H9 (cell line): ENCODE data around the gene DPP7. TPM values are rescaled to one million over a fixed set of nuclear protein-coding genes. Genes with fewer than 3 reads are reported as not detected.

Experiments used
- DNase-seq: peaks from one replicate; pipeline ENCODE4 v3.0.0-alpha.2; 2017
- H2AFZ ChIP-seq: one replicate; pipeline ENCODE4 v1.6.1; 2013; ENCODE audit warnings: mild to moderate bottlenecking, low read length, control low read depth, moderate library complexity
- H2AK5ac ChIP-seq: 2 replicates; pipeline ENCODE4 v1.6.1; 2013; ENCODE audit warnings: low read length, control low read depth, mixed read lengths; ENCODE audit not compliant: insufficient read length
- H2BK120ac ChIP-seq: one replicate; pipeline ENCODE4 v1.6.1; 2013; ENCODE audit warnings: low read depth, mild to moderate bottlenecking, low read length, control low read depth, inconsistent platforms; ENCODE audit not compliant: poor library complexity, severe bottlenecking
- H2BK12ac ChIP-seq: 2 replicates; pipeline ENCODE4 v1.6.1; 2013; ENCODE audit warnings: low read length, control low read depth, mixed read lengths, low read depth; ENCODE audit not compliant: insufficient read length
- H2BK15ac ChIP-seq: 2 replicates; pipeline ENCODE4 v1.6.1; 2013; ENCODE audit warnings: low read depth, low read length, control low read depth
- H2BK20ac ChIP-seq: one replicate; pipeline ENCODE4 v1.6.1; 2013; ENCODE audit warnings: low read depth, mild to moderate bottlenecking, low read length, control low read depth, inconsistent platforms; ENCODE audit not compliant: poor library complexity, severe bottlenecking
- H2BK5ac ChIP-seq: 2 replicates; pipeline ENCODE4 v1.6.1; 2013; ENCODE audit warnings: low read length, control low read depth, mixed read lengths; ENCODE audit not compliant: insufficient read length
- H3K14ac ChIP-seq: 2 replicates; pipeline ENCODE4 v1.6.1; 2013; ENCODE audit warnings: low read length, control low read depth; ENCODE audit not compliant: insufficient read depth
- H3K18ac ChIP-seq: 2 replicates; pipeline ENCODE4 v1.6.1; 2013; ENCODE audit warnings: low read depth, mild to moderate bottlenecking, mixed read lengths, low read length, control low read depth; ENCODE audit not compliant: insufficient read length
- H3K23ac ChIP-seq: 2 replicates; pipeline ENCODE4 v1.6.1; 2013; ENCODE audit warnings: low read length, control low read depth, mixed read lengths, low read depth; ENCODE audit not compliant: insufficient read length
- H3K23me2 ChIP-seq: 2 replicates; pipeline ENCODE4 v1.6.1; 2013; ENCODE audit warnings: low read depth, mild to moderate bottlenecking, mixed read lengths, low read length, control low read depth; ENCODE audit not compliant: insufficient read length, poor library complexity, severe bottlenecking
- H3K27ac ChIP-seq: 2 replicates; pipeline ENCODE4 v1.5.1; 2013; ENCODE audit warnings: low read length, control low read depth, mixed read lengths, low read depth; ENCODE audit not compliant: insufficient read length
- H3K27me3 ChIP-seq: 2 replicates; pipeline ENCODE4 v1.6.1; 2013; ENCODE audit warnings: low read length, control low read depth, inconsistent platforms; ENCODE audit not compliant: insufficient read depth
- H3K4ac ChIP-seq: 2 replicates; pipeline ENCODE4 v1.6.1; 2013; ENCODE audit warnings: low read depth, mild to moderate bottlenecking, control low read depth, inconsistent platforms, low read length, moderate library complexity
- H3K4me1 ChIP-seq: 2 replicates; pipeline ENCODE4 v1.6.1; 2013; ENCODE audit warnings: low read length, control low read depth, inconsistent platforms; ENCODE audit not compliant: insufficient read depth
- H3K4me2 ChIP-seq: 2 replicates; pipeline ENCODE4 v1.6.1; 2013; ENCODE audit warnings: low read length, control low read depth, mixed read lengths; ENCODE audit not compliant: insufficient read length, insufficient read depth
- H3K56ac ChIP-seq: 2 replicates; pipeline ENCODE4 v1.6.1; 2013; ENCODE audit warnings: low read depth, mild to moderate bottlenecking, mixed read lengths, low read length, control low read depth; ENCODE audit not compliant: insufficient read length
- H3K79me1 ChIP-seq: 2 replicates; pipeline ENCODE4 v1.6.1; 2013; ENCODE audit warnings: low read depth, mild to moderate bottlenecking, moderate library complexity, low read length, control low read depth, inconsistent platforms; ENCODE audit not compliant: insufficient read depth, poor library complexity, severe bottlenecking
- H3K79me2 ChIP-seq: 2 replicates; pipeline ENCODE4 v1.6.1; 2013; ENCODE audit warnings: low read length, control low read depth, inconsistent platforms; ENCODE audit not compliant: insufficient read depth
- H3K9ac ChIP-seq: 2 replicates; pipeline ENCODE4 v1.6.1; 2013; ENCODE audit warnings: low read length, control low read depth, mixed read lengths; ENCODE audit not compliant: insufficient read length; ENCODE audit errors: extremely low read depth
- H3K9me3 ChIP-seq: one replicate; pipeline ENCODE4 v1.6.1; 2013; ENCODE audit warnings: low read depth, low read length, inconsistent platforms; ENCODE audit not compliant: control insufficient read depth
- H3T11ph ChIP-seq: one replicate; pipeline ENCODE4 v1.6.1; 2013; ENCODE audit warnings: mild to moderate bottlenecking, low read length, control low read depth, inconsistent platforms
- H4K20me1 ChIP-seq: one replicate; pipeline ENCODE4 v1.6.1; 2013; ENCODE audit not compliant: control insufficient read depth, insufficient read length, insufficient read depth
- H4K5ac ChIP-seq: 2 replicates; pipeline ENCODE4 v1.6.1; 2013; ENCODE audit warnings: low read depth, mild to moderate bottlenecking, mixed read lengths, low read length, control low read depth; ENCODE audit not compliant: insufficient read length
- H4K8ac ChIP-seq: replicated peaks from 2 replicates; pipeline ENCODE4 v1.6.1; 2013; ENCODE audit warnings: low read length, control low read depth, mixed read lengths, low read depth; ENCODE audit not compliant: insufficient read length
- H4K91ac ChIP-seq: 2 replicates; pipeline ENCODE4 v1.6.1; 2013; ENCODE audit warnings: low read depth, mild to moderate bottlenecking, moderate library complexity, mixed read lengths, low read length, control low read depth; ENCODE audit not compliant: insufficient read length
- H3K27ac Mint-ChIP-seq, 3 experiments: 2 replicates in 2 of 3; 3 replicates in 1 of 3; pipeline ENCODE4 v1.8.0; 2020 to 2021; ENCODE audit warnings: mixed read lengths in 3 of 3, mild to moderate bottlenecking in 1 of 3, moderate library complexity in 1 of 3
- H3K27me3 Mint-ChIP-seq: 2 replicates; pipeline ENCODE4 v1.8.0; 2021; ENCODE audit warnings: low read depth, mild to moderate bottlenecking, moderate library complexity, mixed read lengths
- H3K36me3 Mint-ChIP-seq, 3 experiments: 2 replicates in 2 of 3; 3 replicates in 1 of 3; pipeline ENCODE4 v1.8.0; 2020 to 2021; ENCODE audit warnings: low read depth in 3 of 3, mixed read lengths in 3 of 3; ENCODE audit not compliant: insufficient read depth in 1 of 3
- H3K4me1 Mint-ChIP-seq, 2 experiments: 2 replicates each; pipeline ENCODE4 v1.8.0; 2020; ENCODE audit warnings: mixed read lengths in 2 of 2
- H3K4me3 Mint-ChIP-seq, 2 experiments: 2 replicates in 1 of 2; 3 replicates in 1 of 2; pipeline ENCODE4 v1.8.0; 2020 to 2021; ENCODE audit warnings: mild to moderate bottlenecking in 2 of 2, mixed read lengths in 2 of 2, moderate library complexity in 1 of 2
- H3K9me3 Mint-ChIP-seq, 2 experiments: 2 replicates in 1 of 2; 3 replicates in 1 of 2; pipeline ENCODE4 v1.8.0; 2020; ENCODE audit warnings: mild to moderate bottlenecking in 2 of 2, mixed read lengths in 2 of 2, moderate library complexity in 1 of 2
- WGBS: extraction: QIAGEN DNeasy Blood & Tissue Kit; methylation state at CpG from one replicate; pipeline ENCODE4 v1.1.7; 2013; ENCODE audit warnings: missing lambda C conversion rate, low lambda C conversion rate, mixed read lengths; ENCODE audit not compliant: insufficient read length; ENCODE audit errors: extremely low coverage; 5-methylcytosine and 5-hydroxymethylcytosine counted together
- total RNA-seq: library from RNA; stranded (reverse); gene quantifications from 2 replicates; pipeline ENCODE4 v1.2.1, GENCODE V29; 2021
- TF ChIP-seq, protein P1 (sequence below): fragments of 200-600 bp; sonication (generic); conservative IDR thresholded peaks from 3 replicates; pipeline ENCODE4 v1.8.0; 2021; ENCODE audit warnings: antibody characterized with exemption, mild to moderate bottlenecking

Gene DPP7
- total RNA-seq, 1 experiment from 2014 or later, result 29.4 TPM

DNA sequence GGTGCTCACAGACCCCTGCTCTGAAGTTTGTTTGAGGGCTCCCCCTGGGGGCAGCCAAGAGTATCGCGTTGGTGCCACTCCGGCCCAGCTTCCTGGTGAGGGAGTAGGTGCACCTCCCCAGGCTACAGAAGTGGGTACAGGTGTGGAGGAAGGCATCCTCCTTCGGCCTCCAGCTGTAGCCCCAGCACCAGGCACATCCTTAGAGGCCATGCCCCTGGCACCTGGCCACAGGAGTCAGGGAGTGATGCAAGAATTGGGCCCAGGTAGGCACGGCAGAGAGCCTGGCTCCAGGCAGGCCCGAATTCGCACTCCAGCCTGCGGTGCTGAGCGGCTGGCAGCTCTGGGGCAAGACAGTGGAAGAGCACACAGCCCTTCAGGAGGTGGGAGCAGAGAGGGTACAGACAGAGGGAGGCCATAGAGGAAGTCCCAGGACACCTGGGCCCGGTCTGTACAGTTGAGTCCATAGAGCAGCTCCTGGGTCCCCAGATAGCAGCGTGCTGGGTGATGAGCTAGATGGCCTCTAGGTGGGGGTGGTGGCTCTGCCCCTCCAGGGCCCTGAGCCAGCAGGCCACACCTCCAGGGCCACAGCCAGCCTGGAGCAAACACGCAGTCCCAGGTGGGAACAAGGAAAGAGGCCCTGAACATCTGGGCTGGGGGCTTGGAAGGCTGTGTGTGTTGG, 46.5 kb downstream of the DPP7 start:
- Histone ChIP-seq H2AK5ac (no peak overlapping the region), H3K79me1 (no peaks in the 10 kb centered on the region), H3K4me2 (no peak overlapping the region), H3K14ac (no peak overlapping the region), H3K27ac (no peak overlapping the region), H3K79me2 (no peaks in the 10 kb centered on the region), H3K9ac (no peak overlapping the region), H3K9me3 (no peaks in the 10 kb centered on the region), H3K4ac (no peak overlapping the region), H4K91ac (no peak overlapping the region), H3K27me3 (no peaks in the 10 kb centered on the region), H3K4me1 (peaks cover 5% of the 10 kb centered on the region; the same call in 1 of the 2 replicates), H4K5ac (no peak overlapping the region), H2BK20ac (no peak overlapping the region), H2BK120ac (no peak overlapping the region), H3K18ac (no peak overlapping the region), H3K23ac (no peak overlapping the region), H3T11ph (no peak overlapping the region), H2BK12ac (no peak overlapping the region), H4K20me1 (peaks cover 4% of the 10 kb centered on the region), H2BK5ac (no peak overlapping the region), H4K8ac (no peak overlapping the region), H3K23me2 (no peaks in the 10 kb centered on the region), H2AFZ (no peak overlapping the region), H2BK15ac (no peak overlapping the region), H3K56ac (no peak overlapping the region)
- WGBS, result no CpG with 5 or more reads among the region's 12 CpGs
- peak; percentile 92 for DNase-seq
- Mint-ChIP-seq H3K4me1 (peaks cover 13 to 25% of the 10 kb centered on the region in 2 experiments), H3K27me3 (peaks cover 1% of the 10 kb centered on the region; the same call in 1 of the 2 replicates), H3K9me3 (no peaks in the 10 kb centered on the region), H3K4me3 (peak overlapping the region; percentile 46 to 73; a peak in 4 of 5 replicates), H3K36me3 (peaks cover 0 to 5% (median 4%) of the 10 kb centered on the region in 3 experiments; a peak in 4 of 7 replicates), H3K27ac (0 out of 7 replicates have a peak overlapping the region, but pooled peaks of 1 of the 3 experiments have one; percentile 25)
- TF ChIP-seq, protein P1, sequence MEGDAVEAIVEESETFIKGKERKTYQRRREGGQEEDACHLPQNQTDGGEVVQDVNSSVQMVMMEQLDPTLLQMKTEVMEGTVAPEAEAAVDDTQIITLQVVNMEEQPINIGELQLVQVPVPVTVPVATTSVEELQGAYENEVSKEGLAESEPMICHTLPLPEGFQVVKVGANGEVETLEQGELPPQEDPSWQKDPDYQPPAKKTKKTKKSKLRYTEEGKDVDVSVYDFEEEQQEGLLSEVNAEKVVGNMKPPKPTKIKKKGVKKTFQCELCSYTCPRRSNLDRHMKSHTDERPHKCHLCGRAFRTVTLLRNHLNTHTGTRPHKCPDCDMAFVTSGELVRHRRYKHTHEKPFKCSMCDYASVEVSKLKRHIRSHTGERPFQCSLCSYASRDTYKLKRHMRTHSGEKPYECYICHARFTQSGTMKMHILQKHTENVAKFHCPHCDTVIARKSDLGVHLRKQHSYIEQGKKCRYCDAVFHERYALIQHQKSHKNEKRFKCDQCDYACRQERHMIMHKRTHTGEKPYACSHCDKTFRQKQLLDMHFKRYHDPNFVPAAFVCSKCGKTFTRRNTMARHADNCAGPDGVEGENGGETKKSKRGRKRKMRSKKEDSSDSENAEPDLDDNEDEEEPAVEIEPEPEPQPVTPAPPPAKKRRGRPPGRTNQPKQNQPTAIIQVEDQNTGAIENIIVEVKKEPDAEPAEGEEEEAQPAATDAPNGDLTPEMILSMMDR, result peak; percentile 73
